MM.1S (cell line): ENCODE data around the gene SLC35B4.

ENCODE experiments used
- DNase-seq: peaks from one replicate; pipeline ENCODE4 v3.0.0-alpha.2; 2015
- H2AFZ ChIP-seq: fragments of 300-600 bp; sonication (generic); 2 replicates; pipeline ENCODE4 v1.6.0; 2016; ENCODE audit warnings: antibody characterized with exemption, low read length
- H3F3A ChIP-seq: fragments of 300-600 bp; sonication (generic); 2 replicates; pipeline ENCODE4 v1.6.1; 2016; ENCODE audit warnings: mild to moderate bottlenecking, antibody characterized with exemption, low read length, moderate library complexity, mixed read lengths; ENCODE audit not compliant: insufficient read depth
- H3K27ac ChIP-seq: fragments of 300-600 bp; sonication (generic); 2 replicates; pipeline ENCODE4 v1.5.1; 2016; ENCODE audit warnings: mild to moderate bottlenecking, low read length
- H3K27me3 ChIP-seq: fragments of 300-600 bp; sonication (generic); replicated peaks from 2 replicates; pipeline ENCODE4 v1.6.0; 2016; ENCODE audit warnings: low read length; ENCODE audit not compliant: insufficient read depth
- H3K36me3 ChIP-seq: fragments of 300-600 bp; sonication (generic); replicated peaks from 2 replicates; pipeline ENCODE4 v1.6.1; 2016; ENCODE audit warnings: mild to moderate bottlenecking, low read length, mixed read lengths; ENCODE audit not compliant: insufficient read depth
- H3K4me1 ChIP-seq: fragments of 300-600 bp; sonication (generic); 2 replicates; pipeline ENCODE4 v1.6.1; 2016; ENCODE audit warnings: low read length, mixed read lengths
- H3K4me2 ChIP-seq: fragments of 300-600 bp; sonication (generic); 2 replicates; pipeline ENCODE4 v1.6.0; 2016; ENCODE audit warnings: low read depth, low read length
- H3K4me3 ChIP-seq: fragments of 300-600 bp; sonication (generic); 2 replicates; pipeline ENCODE4 v1.5.1; 2016; ENCODE audit warnings: low read length, mixed read lengths
- H3K79me2 ChIP-seq: fragments of 300-600 bp; sonication (generic); 2 replicates; pipeline ENCODE4 v1.6.1; 2016; ENCODE audit warnings: mixed run types, low read length, mixed read lengths
- H3K9ac ChIP-seq: fragments of 300-600 bp; sonication (generic); 2 replicates; pipeline ENCODE4 v1.6.1; 2016; ENCODE audit warnings: low read length, mixed read lengths
- H3K9me2 ChIP-seq: fragments of 300-600 bp; sonication (generic); replicated peaks from 2 replicates; pipeline ENCODE4 v1.6.1; 2016; ENCODE audit warnings: mild to moderate bottlenecking, low read length, mixed read lengths; ENCODE audit not compliant: insufficient read depth
- H3K9me3 ChIP-seq: fragments of 300-600 bp; sonication (generic); replicated peaks from 2 replicates; pipeline ENCODE4 v1.6.1; 2016; ENCODE audit warnings: mild to moderate bottlenecking, low read length, mixed read lengths; ENCODE audit not compliant: insufficient read depth
- H4K20me1 ChIP-seq: fragments of 300-600 bp; sonication (generic); 2 replicates; pipeline ENCODE4 v1.6.1; 2016; ENCODE audit warnings: mild to moderate bottlenecking, low read length, moderate library complexity, mixed read lengths; ENCODE audit not compliant: insufficient read depth
- CTCF ChIP-seq: fragments of 300-600 bp; sonication (generic); IDR thresholded peaks from 2 replicates; pipeline ENCODE4 v1.5.1; 2016; ENCODE audit warnings: antibody characterized with exemption, low read length, mixed read lengths
- EZH2 ChIP-seq: fragments of 300-600 bp; sonication (generic); optimal IDR thresholded peaks from 2 replicates; pipeline ENCODE3; 2017; ENCODE audit warnings: low read depth, mild to moderate bottlenecking, antibody characterized with exemption, low read length, mixed read lengths
- EZH2phosphoT487 ChIP-seq: fragments of 300-600 bp; sonication (generic); IDR thresholded peaks from 2 replicates; pipeline ENCODE4 v1.6.1; 2018; ENCODE audit warnings: antibody characterized with exemption, low read length

SLC35B4 gene

GRCh38 chr7:134313543-134313942 is 3.2 kb downstream of the SLC35B4 start:
- H4K20me1 ChIP-seq = no peaks in the 10 kb centered on the region
- no peaks in the 10 kb centered on the region for H3K27me3 ChIP-seq
- no peak overlapping the region for H3K27ac ChIP-seq
- 0 out of 2 replicates have a peak, but pooled peaks cover 2% of the 10 kb centered on the region for H3K79me2 ChIP-seq
- no peaks in the 10 kb centered on the region for H3F3A ChIP-seq
- H3K4me2 ChIP-seq = no peak overlapping the region
- TF ChIP-seq EZH2 (no peak), EZH2phosphoT487 (no peak), CTCF (no peak)
- H3K9me3 ChIP-seq = no peaks in the 10 kb centered on the region
- no peak overlapping the region for H2AFZ ChIP-seq
- H3K4me3 ChIP-seq = no peak overlapping the region
- DNase-seq = no peak
- no peaks in the 10 kb centered on the region for H3K9me2 ChIP-seq
- H3K9ac ChIP-seq = no peak overlapping the region
- H3K36me3 ChIP-seq = no peaks in the 10 kb centered on the region
- H3K4me1 ChIP-seq = peaks cover 6% of the 10 kb centered on the region; the same call in 1 of the 2 replicates

GRCh38 chr7:134312717-134313116 is 4.0 kb downstream of the SLC35B4 start:
- H3K4me1 ChIP-seq = peaks cover 6% of the 10 kb centered on the region; the same call in 1 of the 2 replicates
- no peak overlapping the region for H3K27ac ChIP-seq
- no peak overlapping the region for H2AFZ ChIP-seq
- no peak overlapping the region for H3K9ac ChIP-seq
- no peaks in the 10 kb centered on the region for H4K20me1 ChIP-seq
- H3K27me3 ChIP-seq = no peaks in the 10 kb centered on the region
- no peaks in the 10 kb centered on the region for H3K36me3 ChIP-seq
- no peak for DNase-seq
- no peaks in the 10 kb centered on the region for H3K9me3 ChIP-seq
- TF ChIP-seq CTCF (no peak), EZH2phosphoT487 (no peak), EZH2 (no peak)
- H3K4me2 ChIP-seq = no peak overlapping the region
- no peak overlapping the region for H3K4me3 ChIP-seq
- no peaks in the 10 kb centered on the region for H3K9me2 ChIP-seq
- no peaks in the 10 kb centered on the region for H3F3A ChIP-seq
- 0 out of 2 replicates have a peak, but pooled peaks cover 2% of the 10 kb centered on the region for H3K79me2 ChIP-seq

GRCh38 chr7:134311807-134312206 is 4.9 kb downstream of the SLC35B4 start:
- H4K20me1 ChIP-seq = no peaks in the 10 kb centered on the region

More at GRCh38 chr7:134311807-134312206, 4.9 kb downstream of the SLC35B4 start:
- 0 out of 2 replicates have a peak, but pooled peaks cover 2% of the 10 kb centered on the region for H3K79me2 ChIP-seq
- peaks cover 6% of the 10 kb centered on the region; the same call in 1 of the 2 replicates for H3K4me1 ChIP-seq
- DNase-seq = no peak
- H3K4me2 ChIP-seq = no peak overlapping the region
- H3K4me3 ChIP-seq = no peak overlapping the region
- H3K9me3 ChIP-seq = no peaks in the 10 kb centered on the region
- no peaks in the 10 kb centered on the region for H3K9me2 ChIP-seq
- H3K27ac ChIP-seq = no peak overlapping the region
- H3K36me3 ChIP-seq = no peaks in the 10 kb centered on the region
- H3K9ac ChIP-seq = no peak overlapping the region
- no peaks in the 10 kb centered on the region for H3K27me3 ChIP-seq
- no peak overlapping the region for H2AFZ ChIP-seq
- no peaks in the 10 kb centered on the region for H3F3A ChIP-seq
- TF ChIP-seq CTCF (no peak), EZH2 (no peak), EZH2phosphoT487 (no peak)
